ENCODE data around the gene EEFSEC.

Gene EEFSEC

DNA sequence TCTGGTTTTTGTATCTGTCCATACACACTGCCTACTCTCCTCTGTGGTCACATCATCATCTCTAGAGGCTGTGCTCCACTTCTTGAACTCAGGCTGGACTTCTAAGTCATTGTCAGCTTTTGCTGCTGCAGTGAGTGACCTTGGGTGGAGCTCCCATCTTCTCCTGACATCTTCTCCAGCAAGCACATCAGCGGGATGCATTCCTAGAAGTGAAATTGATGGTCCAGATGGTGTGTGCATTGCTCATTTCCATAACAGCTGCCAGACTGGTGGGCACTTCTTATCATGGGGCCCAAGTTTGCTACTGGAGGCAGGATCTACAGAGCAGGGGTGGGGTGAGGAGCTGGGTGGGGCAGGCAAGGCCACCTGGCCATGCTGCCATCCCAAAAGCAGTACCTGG, 203.5 kb downstream of the EEFSEC start:
- DNase-seq = no peak

GRCh38 chr3:128357538-128357937, 204.3 kb downstream of the EEFSEC start:
- DNase-seq = no peak

DNA sequence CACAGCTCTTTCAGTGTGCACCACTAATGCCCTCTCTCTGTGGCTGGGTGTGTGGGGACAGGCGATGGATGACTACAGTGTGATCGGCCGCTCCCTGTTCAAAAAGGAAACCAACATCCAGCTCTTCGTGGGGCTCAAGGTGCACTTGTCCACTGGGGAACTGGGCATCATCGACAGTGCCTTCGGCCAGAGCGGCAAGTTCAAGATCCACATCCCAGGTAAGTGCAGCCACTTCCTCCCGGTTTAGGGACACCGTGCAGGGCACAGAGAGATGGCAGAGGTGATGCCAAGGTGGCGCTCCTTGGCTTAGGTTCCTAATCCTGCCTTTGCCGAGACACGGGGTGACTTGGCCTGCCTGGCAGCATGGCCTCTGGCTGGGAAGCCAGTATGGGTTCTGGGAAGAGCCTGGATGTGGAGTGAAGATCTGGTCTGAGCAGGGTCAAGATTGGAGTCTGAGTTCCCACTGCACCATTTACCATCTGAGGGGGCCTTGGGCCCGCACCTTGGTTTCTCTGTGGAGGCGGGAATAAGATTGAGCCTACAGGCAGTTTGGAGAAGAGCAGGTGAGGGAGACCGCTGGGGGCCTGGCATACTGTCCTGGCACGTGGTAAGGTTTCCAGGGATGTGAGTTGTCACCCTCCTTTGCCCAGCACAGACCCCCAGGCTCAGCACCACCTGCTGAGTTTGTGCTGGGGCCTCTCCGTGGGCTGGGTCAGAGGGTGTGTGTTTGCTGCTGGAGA, 205.0 kb downstream of the EEFSEC start:
- DNase-seq = no peak

- DNase-seq = no peak
Observed at GRCh38 chr3:128359060-128359664, 205.9 kb downstream of the EEFSEC start.

DNA sequence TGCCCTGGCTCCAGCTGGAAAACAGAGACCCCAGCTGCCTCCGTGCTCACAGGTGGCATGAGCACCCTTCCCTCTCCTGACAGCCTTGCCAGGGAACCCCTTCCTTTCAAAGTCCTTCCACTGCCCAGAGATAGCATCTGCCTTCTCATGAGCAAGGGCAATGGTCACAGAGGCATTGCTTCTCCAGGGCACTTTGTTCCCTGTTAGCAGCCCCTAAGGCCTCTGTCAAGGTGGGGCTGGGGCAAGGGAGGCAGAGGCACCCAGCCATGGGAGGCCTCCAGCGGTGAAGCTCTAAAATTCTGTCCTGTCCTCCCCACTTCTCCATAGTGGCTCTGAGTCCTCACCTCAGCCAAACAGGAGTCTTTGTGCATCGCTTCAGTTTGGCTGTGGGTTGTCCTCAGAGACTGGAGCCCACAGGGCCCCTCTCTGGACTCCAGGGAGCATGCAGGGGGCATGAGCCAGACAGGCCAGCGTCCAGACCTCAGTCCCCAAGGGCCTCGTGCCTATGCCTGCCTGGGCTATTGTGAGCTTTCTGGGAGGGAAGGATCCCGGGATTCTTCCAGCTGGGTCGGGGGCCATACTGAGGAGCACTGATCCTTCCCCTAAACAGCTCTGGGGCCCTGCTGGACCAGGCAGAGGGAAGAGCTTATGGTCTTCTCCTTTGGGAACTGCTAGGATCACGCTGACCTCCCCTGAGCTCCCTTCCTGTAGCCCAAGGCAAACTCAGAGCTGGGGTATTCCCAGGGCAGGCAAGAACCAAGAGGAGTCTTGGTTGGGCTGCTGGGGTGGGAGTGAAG, 206.8 kb downstream of the EEFSEC start:
- no peak for DNase-seq

- no peak for DNase-seq
Observed at GRCh38 chr3:128360705-128361271, 207.5 kb downstream of the EEFSEC start.

DNA sequence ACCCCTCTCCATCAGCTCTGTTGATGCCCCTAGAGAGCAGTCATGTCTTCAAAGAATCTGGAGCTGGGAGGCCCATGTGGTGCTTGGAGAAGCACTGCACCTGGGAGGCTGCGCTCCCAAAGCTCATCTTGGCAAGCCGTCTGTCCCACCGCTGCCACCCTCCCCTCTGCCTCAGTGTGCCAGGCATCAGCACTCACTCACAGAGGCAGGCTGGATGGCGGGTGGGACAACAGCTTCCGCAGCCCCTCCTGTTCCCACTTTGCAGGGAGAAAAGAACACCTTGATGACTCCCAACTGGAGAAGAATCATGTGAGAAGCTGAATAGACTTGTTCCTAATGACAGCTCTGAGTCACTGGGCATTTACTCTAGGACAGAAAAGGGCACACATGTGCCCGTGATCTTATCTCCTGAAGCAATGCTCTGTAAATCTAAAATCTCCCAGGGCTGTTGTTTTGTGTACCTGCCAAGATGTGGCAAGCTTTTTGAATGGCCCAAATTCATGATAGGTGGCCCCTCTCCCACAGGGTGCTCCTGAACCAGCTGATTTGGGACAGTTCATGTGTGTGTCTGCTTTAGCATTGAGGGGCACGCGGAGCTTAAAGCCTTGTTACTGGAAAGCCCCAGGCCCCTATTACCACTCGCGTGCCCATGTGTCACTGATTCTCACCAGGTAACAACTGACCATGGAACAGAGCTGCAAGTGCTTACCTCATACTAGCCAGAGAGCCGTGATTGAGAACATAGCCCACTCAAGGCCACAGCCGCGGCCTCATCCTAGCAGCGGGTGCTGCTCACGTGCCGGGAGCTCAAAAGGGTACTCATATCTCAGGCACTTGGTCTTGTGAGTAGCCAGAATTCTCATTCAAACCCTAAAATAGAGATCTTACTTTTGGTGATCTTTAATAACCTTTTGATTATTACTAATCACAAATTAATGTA, 209.0 kb downstream of the EEFSEC start:
- no peak for DNase-seq

DNA sequence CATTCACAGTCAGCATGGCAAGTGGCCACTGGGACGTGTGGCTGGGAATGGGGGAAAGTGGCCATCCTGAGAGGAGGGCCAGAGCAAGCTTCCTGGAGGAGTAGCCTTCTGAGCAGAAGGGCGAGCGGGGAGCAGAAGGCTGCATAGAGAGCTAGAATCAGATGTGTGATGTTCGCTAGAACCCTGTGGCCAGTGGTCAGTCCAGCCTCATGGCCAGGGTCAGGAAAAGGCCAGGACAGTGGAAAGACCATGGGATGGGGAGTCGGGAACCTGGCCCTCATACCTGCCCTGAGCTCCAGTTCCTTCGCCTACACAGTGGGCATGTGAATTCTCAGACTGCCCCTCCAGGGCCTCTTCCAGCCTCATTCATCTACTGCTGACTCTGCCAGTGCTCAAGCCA, 211.0 kb downstream of the EEFSEC start:
- no peak for DNase-seq

GRCh38 chr3:128364808-128365360, 211.6 kb downstream of the EEFSEC start:
- DNase-seq = no peak

DNA sequence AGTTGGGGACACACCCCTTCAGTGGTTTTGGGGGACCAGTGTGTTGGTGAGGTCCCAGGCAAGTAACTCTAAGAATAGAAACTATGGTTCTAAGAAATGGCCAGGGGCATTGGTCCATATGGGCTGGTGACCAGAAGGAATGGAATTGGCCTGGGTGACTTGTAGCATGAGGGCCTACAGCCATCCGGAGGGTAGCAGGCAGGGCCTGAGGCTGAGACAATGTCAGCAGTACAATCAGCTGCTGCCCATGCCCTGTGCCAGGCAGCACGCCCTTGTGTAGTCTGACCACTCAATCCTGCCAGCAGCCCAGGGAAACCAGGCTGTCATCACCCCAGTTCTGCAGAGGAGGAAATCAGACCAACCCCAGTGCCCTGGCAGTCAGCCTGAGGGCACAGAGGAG, 212.9 kb downstream of the EEFSEC start:
- no peak for DNase-seq

GRCh38 chr3:128366652-128367051, 213.4 kb downstream of the EEFSEC start:
- DNase-seq = no peak

DNA sequence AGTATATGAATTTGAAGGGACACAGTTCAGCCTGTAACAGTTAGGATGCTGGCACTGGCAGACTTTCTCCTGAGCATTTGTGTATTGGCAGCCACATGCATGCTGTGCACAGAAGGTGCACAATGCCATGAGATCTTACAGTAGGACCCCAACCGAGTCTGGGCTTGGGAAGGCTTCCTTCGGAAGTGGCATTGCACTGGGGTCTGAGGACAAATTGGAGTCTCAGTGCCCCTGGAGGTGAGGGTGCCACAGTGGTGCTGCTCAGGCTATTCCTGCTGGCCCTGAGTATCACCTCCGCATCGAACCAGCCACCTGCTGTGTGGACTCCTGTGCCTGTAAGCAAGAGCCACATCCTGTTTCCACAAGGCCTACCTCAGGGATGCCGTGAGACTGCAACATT, 213.9 kb downstream of the EEFSEC start:
- DNase-seq = no peak

- DNase-seq = no peak
Observed at GRCh38 chr3:128367761-128368160, 214.5 kb downstream of the EEFSEC start.

- no peak for DNase-seq
Observed at GRCh38 chr3:128368626-128369025, 215.3 kb downstream of the EEFSEC start.

DNA sequence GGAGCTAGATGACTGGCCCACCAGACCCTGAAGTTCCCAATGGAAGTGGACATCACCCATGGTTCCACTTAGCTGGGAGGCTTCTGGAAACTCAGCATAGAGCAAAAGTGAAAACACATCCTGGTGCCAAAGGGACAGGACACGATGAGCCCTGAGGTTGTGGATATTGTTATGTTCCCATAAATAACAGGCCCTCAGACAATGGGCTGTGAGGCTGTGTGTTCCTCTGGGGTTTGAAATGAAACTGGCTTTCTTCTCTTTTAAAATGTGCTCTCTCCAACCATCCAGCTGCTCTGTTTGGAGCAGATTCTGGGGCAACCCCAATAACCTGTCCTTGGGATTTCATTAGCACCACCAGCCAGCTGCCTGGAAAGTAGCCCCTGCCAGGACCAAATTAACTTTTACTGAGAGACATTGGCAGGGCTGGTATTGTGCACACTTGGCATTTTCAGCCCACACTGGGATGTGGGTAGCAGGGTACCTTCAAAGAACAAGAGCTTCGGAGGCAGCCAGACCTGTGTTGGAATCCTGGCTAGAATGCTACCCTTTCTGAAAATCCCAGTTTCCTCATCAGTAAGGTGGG, 215.9 kb downstream of the EEFSEC start:
- no peak for DNase-seq

DNA sequence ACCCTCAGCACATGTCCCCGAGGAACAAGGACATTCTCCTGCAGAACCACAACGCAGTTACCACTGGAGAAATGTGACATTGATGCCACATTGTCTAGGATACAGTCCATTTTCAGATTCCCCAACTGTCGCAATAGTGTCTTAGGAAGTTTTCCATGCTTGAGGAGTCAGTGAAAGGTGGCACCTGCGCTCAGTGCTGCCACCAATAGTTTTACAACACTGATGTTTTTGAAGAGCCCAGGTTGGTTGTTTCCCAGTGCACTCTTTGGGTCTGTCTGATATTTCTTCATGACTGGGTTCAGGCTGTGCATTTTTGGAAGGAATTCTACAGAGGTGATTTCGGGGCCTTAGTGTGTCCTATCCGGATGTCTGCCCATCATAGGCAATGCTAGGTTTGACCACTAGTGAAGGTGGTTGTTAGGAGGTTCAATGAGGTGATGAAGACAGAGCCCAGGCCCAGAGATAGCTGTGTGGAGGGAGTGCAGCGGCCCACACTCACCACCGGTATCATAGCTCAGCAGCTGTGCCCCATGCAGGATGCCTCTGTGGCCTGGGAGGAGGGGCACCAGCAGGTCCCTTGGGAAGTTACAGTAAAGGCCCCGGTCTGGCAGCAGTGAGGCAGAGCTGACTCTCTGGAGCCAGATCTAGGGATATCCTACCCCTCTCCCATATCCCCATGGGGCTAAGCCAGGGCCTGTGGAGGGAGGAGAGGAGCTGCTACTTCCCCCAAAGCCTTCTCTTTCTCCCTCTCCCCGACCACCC, 216.8 kb downstream of the EEFSEC start:
- DNase-seq = no peak

- no peak for DNase-seq
Observed at GRCh38 chr3:128372281-128372680, 219.0 kb downstream of the EEFSEC start.

- DNase-seq = no peak
Observed at GRCh38 chr3:128372707-128373533, 219.6 kb downstream of the EEFSEC start.

GRCh38 chr3:128374746-128375445, 221.6 kb downstream of the EEFSEC start:
- DNase-seq = no peak
